A549 (cell line): ENCODE measurements around the gene FAAP100.

Source experiments
- CHD2 ChIP-seq: fragments of 150-350 bp; IDR thresholded peaks from 2 replicates; pipeline ENCODE4 v1.6.1; 2014; ENCODE audit warnings: low read length; ENCODE audit not compliant: partially characterized antibody
- CTCF ChIP-seq: fragments of >200 bp; sonication (Bioruptor Twin); formaldehyde crosslinking; IDR thresholded peaks from 3 replicates; pipeline ENCODE4 v1.5.1; 2016
- EHMT2 ChIP-seq: fragments of 200-600 bp; sonication (generic); IDR thresholded peaks from 2 replicates; pipeline ENCODE4 v1.6.1; 2016; ENCODE audit warnings: antibody characterized with exemption, low read depth, mild to moderate bottlenecking, moderate library complexity
- EP300 ChIP-seq, 2 experiments: fragments of >200 bp; sonication (Bioruptor Twin); formaldehyde crosslinking; IDR thresholded peaks; 2 replicates in 1 of 2; 3 replicates in 1 of 2; pipeline ENCODE4 v1.6.1; 2016 to 2017
- MAFK ChIP-seq: fragments of 450-650 bp; IDR thresholded peaks from 2 replicates; pipeline ENCODE4 v1.6.1; 2014; ENCODE audit not compliant: partially characterized antibody
- POLR2A ChIP-seq: IDR thresholded peaks from 2 replicates; pipeline ENCODE4 v1.6.1; 2012; ENCODE audit warnings: mild to moderate bottlenecking, low read length
- TP53 ChIP-seq: fragments of 250-450 bp; sonication (Bioruptor Pico); IDR thresholded peaks from 2 replicates; pipeline ENCODE4 v1.5.0; 2021; ENCODE audit warnings: mild to moderate bottlenecking, moderate library complexity

- no peak for TF ChIP-seq EHMT2
- TF ChIP-seq TP53 (CRISPR knock-in tag), result no peak
- TF ChIP-seq CTCF, result no peak
- no peak for TF ChIP-seq POLR2A
- TF ChIP-seq MAFK, result no peak
- no peak for TF ChIP-seq CHD2
- TF ChIP-seq EP300 (IDR thresholded peaks at IDR 0.05), result no peak
Observed at GRCh38 chr17:81586096-81586495, 33.9 kb upstream of the FAAP100 start.
